ENCODE data around the gene MUCL1. TPM values are rescaled to one million over a fixed set of nuclear protein-coding genes. Genes with fewer than 3 reads are reported as not detected.
"Not testable (repeated sequence)": the region's sequence is repeated elsewhere in the genome, so short reads cannot be mapped to it uniquely, and the experiment has no call there.

MUCL1 gene
- total RNA-seq, 1 donor from 2014 or later, result 15.4 TPM

- no peaks in the 10 kb centered on the region for H3K36me3 Mint-ChIP-seq (ENCODE audit: low read depth, unreplicated experiment)
- H3K4me1 Mint-ChIP-seq (ENCODE audit: unreplicated experiment), result no peaks in the 10 kb centered on the region
- H3K9me3 Mint-ChIP-seq (ENCODE audit: unreplicated experiment), result no peaks in the 10 kb centered on the region
- DNase-seq (ENCODE audit: low spot score), result no peak
- H3K27ac Mint-ChIP-seq (ENCODE audit: unreplicated experiment), result no peak overlapping the region
- TF ChIP-seq, protein P1, sequence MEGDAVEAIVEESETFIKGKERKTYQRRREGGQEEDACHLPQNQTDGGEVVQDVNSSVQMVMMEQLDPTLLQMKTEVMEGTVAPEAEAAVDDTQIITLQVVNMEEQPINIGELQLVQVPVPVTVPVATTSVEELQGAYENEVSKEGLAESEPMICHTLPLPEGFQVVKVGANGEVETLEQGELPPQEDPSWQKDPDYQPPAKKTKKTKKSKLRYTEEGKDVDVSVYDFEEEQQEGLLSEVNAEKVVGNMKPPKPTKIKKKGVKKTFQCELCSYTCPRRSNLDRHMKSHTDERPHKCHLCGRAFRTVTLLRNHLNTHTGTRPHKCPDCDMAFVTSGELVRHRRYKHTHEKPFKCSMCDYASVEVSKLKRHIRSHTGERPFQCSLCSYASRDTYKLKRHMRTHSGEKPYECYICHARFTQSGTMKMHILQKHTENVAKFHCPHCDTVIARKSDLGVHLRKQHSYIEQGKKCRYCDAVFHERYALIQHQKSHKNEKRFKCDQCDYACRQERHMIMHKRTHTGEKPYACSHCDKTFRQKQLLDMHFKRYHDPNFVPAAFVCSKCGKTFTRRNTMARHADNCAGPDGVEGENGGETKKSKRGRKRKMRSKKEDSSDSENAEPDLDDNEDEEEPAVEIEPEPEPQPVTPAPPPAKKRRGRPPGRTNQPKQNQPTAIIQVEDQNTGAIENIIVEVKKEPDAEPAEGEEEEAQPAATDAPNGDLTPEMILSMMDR (IDR thresholded peaks at IDR 0.05; ENCODE audit: unreplicated experiment), result no peak
- no peaks in the 10 kb centered on the region for H3K27me3 Mint-ChIP-seq (ENCODE audit: unreplicated experiment)
- H3K4me3 Mint-ChIP-seq (ENCODE audit: unreplicated experiment), result no peak overlapping the region
Measured at GRCh38 chr12:54870617-54871016, 16.3 kb downstream of the MUCL1 start.

DNA sequence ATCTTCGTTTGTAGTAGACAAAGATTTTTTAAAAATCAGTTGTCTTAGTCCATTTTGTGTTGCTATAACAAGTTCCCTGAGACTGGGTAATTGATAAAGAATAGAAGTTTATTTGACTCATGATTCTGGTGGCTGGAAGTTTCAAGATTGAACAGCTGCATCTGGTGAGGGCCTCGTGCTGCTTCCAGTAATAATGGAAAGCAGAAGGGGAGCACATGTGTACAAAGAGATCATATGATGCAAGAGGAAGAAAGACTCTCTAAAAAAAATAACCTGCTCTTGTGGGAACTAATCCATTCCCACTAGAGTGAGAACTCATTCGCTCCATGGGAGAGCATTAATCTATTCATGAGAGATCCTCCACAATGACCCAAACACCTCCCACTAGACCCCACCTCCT is 24.8 kb downstream of the MUCL1 start:
- no peak for DNase-seq (ENCODE audit: low spot score)
- TF ChIP-seq, protein P1 (IDR thresholded peaks at IDR 0.05; ENCODE audit: unreplicated experiment), result no peak
- H3K9me3 Mint-ChIP-seq (ENCODE audit: unreplicated experiment), result no peaks in the 10 kb centered on the region
- H3K27ac Mint-ChIP-seq (ENCODE audit: unreplicated experiment), result no peak overlapping the region
- no peak overlapping the region for H3K4me3 Mint-ChIP-seq (ENCODE audit: unreplicated experiment)
- H3K4me1 Mint-ChIP-seq (ENCODE audit: unreplicated experiment), result no peaks in the 10 kb centered on the region
- no peaks in the 10 kb centered on the region for H3K36me3 Mint-ChIP-seq (ENCODE audit: low read depth, unreplicated experiment)
- no peaks in the 10 kb centered on the region for H3K27me3 Mint-ChIP-seq (ENCODE audit: unreplicated experiment)

DNA sequence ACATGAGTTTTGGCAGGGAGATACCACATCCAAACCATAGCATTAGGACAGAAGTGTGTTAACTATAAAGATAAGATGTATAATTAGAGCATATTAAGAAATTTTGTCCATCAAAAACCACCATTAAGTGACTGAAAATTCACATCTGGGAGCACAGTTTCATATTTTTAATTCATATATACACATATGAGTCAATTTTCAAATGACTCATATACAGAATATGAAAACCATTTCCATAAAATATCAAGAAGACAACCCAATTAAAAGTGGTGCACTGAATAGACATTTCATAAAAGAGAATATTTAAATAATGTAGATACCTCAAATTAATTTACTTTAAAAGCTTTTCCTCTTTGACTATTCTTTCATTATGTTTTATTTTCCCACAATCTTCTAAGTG is 25.3 kb downstream of the MUCL1 start:
- Mint-ChIP-seq H3K27me3 (ENCODE audit: unreplicated experiment) (no peaks in the 10 kb centered on the region), H3K4me3 (ENCODE audit: unreplicated experiment) (no peak overlapping the region)
- TF ChIP-seq, protein P1 (IDR thresholded peaks at IDR 0.05; ENCODE audit: unreplicated experiment), result no peak

GRCh38 chr12:54882079-54882478 is 27.8 kb downstream of the MUCL1 start:
- DNase-seq (ENCODE audit: low spot score), result no peak
- Mint-ChIP-seq H3K4me3 (ENCODE audit: unreplicated experiment) (no peak overlapping the region), H3K36me3 (ENCODE audit: low read depth, unreplicated experiment) (no peaks in the 10 kb centered on the region), H3K27me3 (ENCODE audit: unreplicated experiment) (peaks cover 1% of the 10 kb centered on the region), H3K4me1 (ENCODE audit: unreplicated experiment) (no peaks in the 10 kb centered on the region), H3K9me3 (ENCODE audit: unreplicated experiment) (no peaks in the 10 kb centered on the region), H3K27ac (ENCODE audit: unreplicated experiment) (no peak overlapping the region)
- TF ChIP-seq, protein P1 (IDR thresholded peaks at IDR 0.05; ENCODE audit: unreplicated experiment), result no peak

More for the DNA sequence above, 25.3 kb downstream of the MUCL1 start:
- H3K27ac Mint-ChIP-seq (ENCODE audit: unreplicated experiment), result no peak overlapping the region
- H3K36me3 Mint-ChIP-seq (ENCODE audit: low read depth, unreplicated experiment), result no peaks in the 10 kb centered on the region
- H3K4me1 Mint-ChIP-seq (ENCODE audit: unreplicated experiment), result no peaks in the 10 kb centered on the region
- DNase-seq (ENCODE audit: low spot score), result no peak
- no peaks in the 10 kb centered on the region for H3K9me3 Mint-ChIP-seq (ENCODE audit: unreplicated experiment)

DNA sequence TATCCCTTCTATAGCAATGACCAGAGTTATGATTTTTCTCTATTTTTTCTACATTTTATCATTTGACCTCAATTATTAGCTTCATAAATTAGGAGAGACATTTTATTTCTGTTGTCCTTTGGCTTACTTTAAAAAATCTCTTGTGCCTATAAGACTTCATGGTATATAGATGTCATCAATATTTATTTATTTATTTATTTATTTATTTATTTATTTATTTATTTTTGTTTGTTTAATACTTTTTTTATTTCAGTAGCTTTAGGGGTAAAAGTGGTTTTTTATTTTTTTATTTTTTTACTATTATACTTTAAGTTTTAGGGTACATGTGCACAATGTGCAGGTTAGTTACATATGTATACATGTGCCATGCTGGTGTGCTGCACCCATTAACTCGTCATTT is 28.3 kb downstream of the MUCL1 start:
- not testable (repeated sequence) for DNase-seq (ENCODE audit: low spot score); H3K27me3 Mint-ChIP-seq (ENCODE audit: unreplicated experiment); H3K27ac Mint-ChIP-seq (ENCODE audit: unreplicated experiment); H3K4me1 Mint-ChIP-seq (ENCODE audit: unreplicated experiment); H3K36me3 Mint-ChIP-seq (ENCODE audit: low read depth, unreplicated experiment); H3K4me3 Mint-ChIP-seq (ENCODE audit: unreplicated experiment); H3K9me3 Mint-ChIP-seq (ENCODE audit: unreplicated experiment)

- H3K9me3 Mint-ChIP-seq (ENCODE audit: unreplicated experiment); DNase-seq (ENCODE audit: low spot score); H3K4me1 Mint-ChIP-seq (ENCODE audit: unreplicated experiment); H3K4me3 Mint-ChIP-seq (ENCODE audit: unreplicated experiment); H3K36me3 Mint-ChIP-seq (ENCODE audit: low read depth, unreplicated experiment); H3K27ac Mint-ChIP-seq (ENCODE audit: unreplicated experiment); H3K27me3 Mint-ChIP-seq (ENCODE audit: unreplicated experiment): not testable (repeated sequence)
Measured at GRCh38 chr12:54888428-54888827, 34.1 kb downstream of the MUCL1 start.
